ENCODE results near the gene PAK4.

DNA sequence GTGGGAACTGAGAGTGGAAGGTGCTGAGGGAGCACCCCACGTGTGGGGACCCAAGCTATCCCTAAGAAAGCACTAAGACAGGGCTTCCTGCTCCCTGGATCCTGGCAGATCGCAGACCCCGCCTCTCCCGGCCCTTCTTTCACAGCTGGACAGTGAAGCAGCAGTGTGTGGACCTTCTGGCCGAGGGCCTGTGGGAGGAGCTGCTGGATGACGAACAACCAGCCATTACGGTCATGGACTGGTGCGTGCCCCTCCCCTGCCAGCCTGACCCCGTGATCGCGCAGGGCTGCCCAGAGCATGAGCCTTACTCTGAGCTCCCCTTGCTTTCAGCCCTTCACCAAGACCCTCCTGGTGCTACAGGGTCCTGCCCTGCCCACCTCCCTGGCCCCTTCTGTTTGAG lies 73.4 kb downstream of the PAK4 start:
- no peak for TF ChIP-seq POLR2A (IDR thresholded peaks at IDR 0.05; ENCODE audit: low read length)
- TF ChIP-seq GATA1 (IDR thresholded peaks at IDR 0.05; ENCODE audit: low read depth, low read length) = no peak
